ENCODE data around the gene HIGD2B. TPM values are rescaled to one million over a fixed set of nuclear protein-coding genes. Genes with fewer than 3 reads are reported as not detected.

Gene HIGD2B
- total and polyA plus RNA-seq, 12 donors, result 0.10 TPM; not detected in 11

- no peak overlapping the region for H3K27ac ChIP-seq
- H3K9me3 ChIP-seq (replicated peaks in 1 of 3), result no peaks in the 10 kb centered on the region
- no peak for DNase-seq
- H3K4me1 ChIP-seq (replicated peaks in 1 of 2), result peaks cover 0 to 11% of the 10 kb centered on the region in 2 donors
- intact Hi-C loops (cut with DNase I), result no loop called here
- no peaks in the 10 kb centered on the region for H3K36me3 ChIP-seq (replicated peaks in 1 of 2)
- no peak overlapping the region for H3K4me3 ChIP-seq
- 94 to 97% (median 97%) methylated on average over 5 of the region's 5 CpGs for WGBS, 4 donors
- no peaks in the 10 kb centered on the region for H3K27me3 ChIP-seq
- no peak for TF ChIP-seq POLR2A (IDR thresholded peaks at IDR 0.05)
- TF ChIP-seq, protein P1, sequence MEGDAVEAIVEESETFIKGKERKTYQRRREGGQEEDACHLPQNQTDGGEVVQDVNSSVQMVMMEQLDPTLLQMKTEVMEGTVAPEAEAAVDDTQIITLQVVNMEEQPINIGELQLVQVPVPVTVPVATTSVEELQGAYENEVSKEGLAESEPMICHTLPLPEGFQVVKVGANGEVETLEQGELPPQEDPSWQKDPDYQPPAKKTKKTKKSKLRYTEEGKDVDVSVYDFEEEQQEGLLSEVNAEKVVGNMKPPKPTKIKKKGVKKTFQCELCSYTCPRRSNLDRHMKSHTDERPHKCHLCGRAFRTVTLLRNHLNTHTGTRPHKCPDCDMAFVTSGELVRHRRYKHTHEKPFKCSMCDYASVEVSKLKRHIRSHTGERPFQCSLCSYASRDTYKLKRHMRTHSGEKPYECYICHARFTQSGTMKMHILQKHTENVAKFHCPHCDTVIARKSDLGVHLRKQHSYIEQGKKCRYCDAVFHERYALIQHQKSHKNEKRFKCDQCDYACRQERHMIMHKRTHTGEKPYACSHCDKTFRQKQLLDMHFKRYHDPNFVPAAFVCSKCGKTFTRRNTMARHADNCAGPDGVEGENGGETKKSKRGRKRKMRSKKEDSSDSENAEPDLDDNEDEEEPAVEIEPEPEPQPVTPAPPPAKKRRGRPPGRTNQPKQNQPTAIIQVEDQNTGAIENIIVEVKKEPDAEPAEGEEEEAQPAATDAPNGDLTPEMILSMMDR (IDR thresholded peaks at IDR 0.05), result no peak
These were observed 2.7 kb upstream of the HIGD2B start for GRCh38 chr15:72688697-72689096.

- DNase-seq, result no peak
These were observed 569 bp downstream of the HIGD2B start for GRCh38 chr15:72685301-72685924.

GRCh38 chr15:72682772-72683171 lies 3.2 kb downstream of the HIGD2B start:
- H3K9me3 ChIP-seq (replicated peaks in 1 of 3), result no peaks in the 10 kb centered on the region
- no peak overlapping the region for H3K4me3 ChIP-seq
- peaks cover 5% of the 10 kb centered on the region for H3K27me3 ChIP-seq
- intact Hi-C loops (cut with DNase I), result no loop called here
- no peaks in the 10 kb centered on the region for H3K36me3 ChIP-seq (replicated peaks in 1 of 2)
- TF ChIP-seq, protein P1 (IDR thresholded peaks at IDR 0.05), result no peak
- TF ChIP-seq POLR2A (IDR thresholded peaks at IDR 0.05), result no peak
- no peak for DNase-seq
- no peak overlapping the region for H3K27ac ChIP-seq
- 80 to 92% (median 88%) methylated on average over 3 of the region's 3 CpGs for WGBS, 4 donors
- peaks cover 0 to 11% of the 10 kb centered on the region in 2 donors for H3K4me1 ChIP-seq (replicated peaks in 1 of 2)

More at GRCh38 chr15:72685301-72685924, 569 bp downstream of the HIGD2B start:
- H3K27me3 ChIP-seq, result no peaks in the 10 kb centered on the region
- 23 to 29% (median 29%) methylated on average over 23 of the region's 23 CpGs for WGBS, 4 donors
- intact Hi-C loops (cut with DNase I), result no loop called here
- H3K9me3 ChIP-seq (replicated peaks in 1 of 3), result no peaks in the 10 kb centered on the region
- no peak for TF ChIP-seq POLR2A (IDR thresholded peaks at IDR 0.05)
- TF ChIP-seq, protein P1 (IDR thresholded peaks at IDR 0.05), result peak in 3 of 6 experiments; percentile 24 to 37 (median 26)
- H3K4me3 ChIP-seq, result peak overlapping the region; percentile 54 to 93 (median 65)
- peak overlapping the region; percentile 67 to 97 (median 88) for H3K27ac ChIP-seq
- no peaks in the 10 kb centered on the region for H3K36me3 ChIP-seq (replicated peaks in 1 of 2)
- peaks cover 0 to 11% of the 10 kb centered on the region in 2 donors for H3K4me1 ChIP-seq (replicated peaks in 1 of 2)

DNA sequence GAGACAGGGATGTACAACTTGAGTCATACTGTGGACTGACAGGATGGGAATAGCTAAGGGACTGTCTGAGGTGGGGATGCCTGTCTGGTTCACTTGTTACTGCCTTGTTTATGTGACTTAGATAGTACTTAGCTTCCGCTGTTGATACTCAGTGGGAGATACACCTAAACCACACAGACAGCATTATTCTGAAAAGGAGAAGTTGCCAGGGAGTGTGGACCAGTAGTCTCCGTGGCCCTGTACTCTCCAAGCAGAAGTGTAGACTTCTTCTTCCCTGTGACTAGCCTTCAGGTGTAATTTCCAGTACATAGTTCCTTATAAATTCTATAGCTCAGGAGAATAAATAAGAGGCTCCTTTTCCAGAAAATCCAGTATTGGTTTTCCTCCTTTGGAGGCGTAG lies 5.1 kb downstream of the HIGD2B start:
- no peak for TF ChIP-seq POLR2A (IDR thresholded peaks at IDR 0.05)
- TF ChIP-seq, protein P1 (IDR thresholded peaks at IDR 0.05), result no peak
- intact Hi-C loops (cut with DNase I), result no loop called here

More for the DNA sequence above, 5.1 kb downstream of the HIGD2B start:
- H3K4me1 ChIP-seq (replicated peaks in 1 of 2), result peaks cover 0 to 7% of the 10 kb centered on the region in 2 donors
- 53 to 63% (median 55%) methylated on average over 3 of the region's 3 CpGs for WGBS, 4 donors
- peaks cover 5% of the 10 kb centered on the region for H3K27me3 ChIP-seq
- no peaks in the 10 kb centered on the region for H3K9me3 ChIP-seq (replicated peaks in 1 of 3)
- H3K36me3 ChIP-seq (replicated peaks in 1 of 2), result no peaks in the 10 kb centered on the region
- no peak overlapping the region for H3K27ac ChIP-seq
- no peak for DNase-seq
- no peak overlapping the region for H3K4me3 ChIP-seq

All from adrenal gland (tissue), 12 donors.